ENCODE measurements around the gene KRABD2.

Gene KRABD2

GRCh38 chr17:8392274-8392673 lies 15.8 kb upstream of the KRABD2 start:
- no peak overlapping the region for H3K27ac ChIP-seq
- no peak for TF ChIP-seq CTCF (conservative IDR thresholded peaks at IDR 0.05)

- TF ChIP-seq CTCF (conservative IDR thresholded peaks at IDR 0.05) = no peak
- H3K27ac ChIP-seq = no peak overlapping the region
These were observed 15.2 kb upstream of the KRABD2 start for GRCh38 chr17:8391711-8392110.

DNA sequence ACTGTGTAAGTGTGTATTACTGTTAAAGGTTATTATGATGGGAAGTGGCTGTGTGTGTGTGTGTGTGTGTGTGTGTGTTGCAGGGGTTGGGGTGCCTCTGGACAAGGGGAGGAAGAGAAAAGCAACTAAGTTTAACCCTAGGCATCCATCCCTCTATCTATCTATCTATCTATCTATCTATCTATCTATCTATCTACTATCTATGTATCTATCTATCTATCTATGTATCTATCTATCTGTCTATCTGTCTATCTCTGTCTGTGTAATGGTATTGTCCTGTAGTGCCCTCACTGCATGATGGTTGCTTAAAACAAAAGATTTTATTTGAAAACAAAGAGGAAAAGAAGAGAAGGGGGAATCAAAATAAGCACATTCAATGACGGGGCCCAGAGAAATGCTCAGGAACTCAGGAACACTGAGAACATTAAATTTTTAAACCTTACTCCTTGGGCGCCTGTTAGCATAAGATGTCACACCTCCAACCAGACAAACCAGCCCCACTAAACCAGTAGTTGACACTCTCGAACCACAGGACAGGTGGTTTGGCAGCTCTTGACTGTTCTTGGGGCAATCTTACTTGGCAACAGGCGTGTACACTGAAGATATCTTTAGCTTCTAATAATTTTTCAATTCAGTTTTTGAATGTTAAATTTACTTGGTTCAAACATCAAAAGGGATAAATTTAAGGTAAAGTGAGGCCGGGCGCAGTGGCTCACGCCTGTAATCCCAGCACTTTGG lies 11.6 kb upstream of the KRABD2 start:
- no peak overlapping the region for H3K27ac ChIP-seq
- no peak for TF ChIP-seq CTCF (conservative IDR thresholded peaks at IDR 0.05)

GRCh38 chr17:8386841-8387240 lies 10.3 kb upstream of the KRABD2 start:
- no peak for TF ChIP-seq CTCF (conservative IDR thresholded peaks at IDR 0.05)
- H3K27ac ChIP-seq = no peak overlapping the region

DNA sequence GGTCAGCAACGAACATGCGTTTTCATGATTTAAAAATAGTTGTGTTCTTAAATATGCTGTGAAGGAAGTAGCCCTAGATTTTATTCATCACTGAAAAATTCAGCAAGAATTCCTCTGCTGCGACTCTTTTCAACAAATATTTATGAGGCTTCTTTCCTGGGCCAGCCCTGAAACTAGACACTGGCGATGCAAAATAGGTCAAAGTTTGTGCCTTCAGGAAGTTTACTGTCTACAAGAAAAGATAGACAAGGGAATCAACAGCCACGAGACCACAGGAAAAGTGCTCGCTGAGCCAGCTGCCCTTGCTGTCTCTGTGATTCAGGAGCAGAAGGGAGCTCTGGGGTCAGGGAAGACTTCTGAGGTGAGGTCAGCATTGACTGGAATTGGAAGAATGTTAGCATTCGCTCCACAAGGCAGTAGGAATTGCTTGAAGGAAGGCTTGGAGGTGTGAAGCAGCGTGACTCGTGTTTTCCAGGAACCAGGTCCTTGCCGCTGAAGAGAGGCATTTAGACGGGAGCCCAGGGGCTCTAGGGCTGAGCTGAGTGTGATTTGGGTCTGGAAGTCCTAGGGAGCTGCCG lies 8.4 kb upstream of the KRABD2 start:
- H3K27ac ChIP-seq = no peak overlapping the region; the same call in 1 of the 2 replicates
- no peak for TF ChIP-seq CTCF (conservative IDR thresholded peaks at IDR 0.05)

DNA sequence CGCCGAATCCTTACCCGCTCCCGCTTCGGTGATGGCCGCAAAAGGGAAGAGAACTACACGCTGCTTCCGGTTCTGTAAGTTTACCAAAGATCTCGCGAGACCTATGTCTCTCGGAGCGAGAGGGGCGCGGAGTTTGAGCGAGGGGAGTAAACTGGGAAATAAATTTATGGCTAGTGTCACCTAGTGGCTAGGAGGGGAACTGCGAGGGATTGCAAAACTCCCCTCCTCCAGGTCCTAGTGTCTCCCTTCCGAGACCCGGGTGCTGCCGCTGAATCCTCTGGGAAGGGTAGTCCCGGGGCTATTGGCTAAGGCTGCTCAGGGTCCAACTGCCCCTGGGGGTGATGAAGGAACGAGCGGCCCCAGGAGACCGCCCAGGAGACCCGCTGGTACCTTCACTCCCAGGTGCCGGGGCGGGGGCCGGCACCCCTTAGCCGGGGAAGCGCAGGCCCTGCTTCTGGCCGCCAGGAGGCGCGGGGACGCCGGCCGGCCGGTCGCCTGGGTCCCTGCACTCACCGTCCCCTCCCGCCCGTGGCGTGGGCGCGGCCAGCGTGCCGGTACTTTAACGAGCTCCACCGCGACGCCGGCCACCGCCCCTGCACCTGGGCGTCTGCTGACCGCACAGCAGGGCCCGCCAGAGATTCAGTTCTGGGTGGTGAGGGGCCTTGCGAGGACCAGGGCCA lies 6.8 kb upstream of the KRABD2 start, which contains the start of gene RPL26:
TSS of gene RPL26 (minus strand) at position 51 of the 680 bp plus-strand sequence. CDS start 883 bp downstream, outside the sequence.
- peak within 1 kb of the TSS; percentile 92 for H3K27ac ChIP-seq
- peak; percentile 96 for TF ChIP-seq CTCF (conservative IDR thresholded peaks at IDR 0.05)

DNA sequence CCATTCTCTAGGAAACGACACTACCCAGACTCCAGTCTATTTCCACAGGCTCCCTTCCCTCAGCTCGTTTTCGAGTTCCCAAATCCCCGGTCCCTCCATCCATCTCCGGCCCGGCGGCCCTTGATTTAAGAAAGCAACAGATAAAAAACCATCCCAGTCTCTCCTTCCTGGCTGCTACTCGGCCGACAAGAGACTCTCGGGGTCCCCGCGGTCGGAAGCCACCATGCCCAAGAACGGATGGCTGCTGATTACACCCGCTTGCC lies 6.3 kb upstream of the KRABD2 start:
- H3K27ac ChIP-seq = peak overlapping the region; percentile 92
- TF ChIP-seq CTCF (conservative IDR thresholded peaks at IDR 0.05) = no peak
